NT2/D1 (cell line): ENCODE measurements around the gene PHACTR3.

Experiments used
- DNase-seq: peaks from one replicate; pipeline ENCODE4 v3.0.0-alpha.2; 2011; ENCODE audit warnings: low read depth, low spot score
- H3K27me3 ChIP-seq: 2 replicates; pipeline ENCODE4 v1.6.0; 2011; ENCODE audit warnings: mild to moderate bottlenecking; ENCODE audit not compliant: insufficient read length, insufficient read depth
- H3K36me3 ChIP-seq: 2 replicates; pipeline ENCODE4 v1.6.1; 2011; ENCODE audit warnings: mild to moderate bottlenecking, low read length, mixed read lengths; ENCODE audit not compliant: insufficient read depth, insufficient read length
- H3K4me1 ChIP-seq: 2 replicates; pipeline ENCODE4 v1.5.1; 2011; ENCODE audit not compliant: insufficient read depth, insufficient read length
- H3K4me3 ChIP-seq: 2 replicates; pipeline ENCODE4 v1.5.1; 2011; ENCODE audit warnings: low read depth; ENCODE audit not compliant: insufficient read length
- H3K9ac ChIP-seq: 2 replicates; pipeline ENCODE4 v1.6.0; 2011; ENCODE audit warnings: low read depth; ENCODE audit not compliant: insufficient read length
- H3K9me3 ChIP-seq: 2 replicates; pipeline ENCODE4 v1.5.1; 2011; ENCODE audit warnings: mild to moderate bottlenecking, low read length; ENCODE audit not compliant: insufficient read depth
- SUZ12 ChIP-seq: IDR thresholded peaks from 2 replicates; pipeline ENCODE4 v1.6.1; 2011; ENCODE audit not compliant: insufficient read length, insufficient read depth; ENCODE audit errors: extremely low read depth
- YY1 ChIP-seq: IDR thresholded peaks from 2 replicates; pipeline ENCODE4 v1.6.1; 2011; ENCODE audit not compliant: insufficient read length, insufficient read depth
- ZNF274 ChIP-seq: IDR thresholded peaks from 2 replicates; pipeline ENCODE4 v1.6.1; 2011; ENCODE audit warnings: mild to moderate bottlenecking, low read depth, low read length

The PHACTR3 gene

DNA sequence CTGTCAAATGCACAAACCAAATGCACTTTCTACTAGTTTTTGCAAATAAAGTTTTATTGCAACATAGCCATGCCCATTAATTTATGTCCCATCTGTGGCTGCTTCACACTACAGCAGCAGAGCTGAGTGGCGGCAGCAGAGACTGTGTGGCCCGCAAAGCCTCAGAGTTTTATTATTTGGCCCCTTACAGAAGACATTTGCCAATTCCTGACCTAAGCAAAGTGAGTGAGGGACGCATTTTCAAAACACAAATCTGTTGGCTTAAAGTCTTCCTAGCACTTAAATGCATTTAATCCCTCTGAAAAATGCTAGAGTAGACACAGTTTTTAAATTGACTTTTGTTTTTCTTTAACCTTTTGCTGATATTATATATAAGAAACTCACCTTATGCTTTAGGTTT is 126.4 kb downstream of the PHACTR3 start:
- Histone ChIP-seq H3K4me1 (no peaks in the 10 kb centered on the region), H3K9ac (no peak overlapping the region), H3K36me3 (no peaks in the 10 kb centered on the region), H3K4me3 (no peak overlapping the region), H3K27me3 (peaks cover 17% of the 10 kb centered on the region), H3K9me3 (no peaks in the 10 kb centered on the region)
- no peak for TF ChIP-seq ZNF274
- TF ChIP-seq SUZ12, result no peak
- no peak for TF ChIP-seq YY1
- no peak for DNase-seq

- no peak for DNase-seq
- Histone ChIP-seq H3K9me3 (no peaks in the 10 kb centered on the region), H3K27me3 (peaks cover 17% of the 10 kb centered on the region), H3K4me1 (peaks cover 4% of the 10 kb centered on the region), H3K9ac (no peak overlapping the region), H3K36me3 (no peaks in the 10 kb centered on the region), H3K4me3 (no peak overlapping the region)
- TF ChIP-seq SUZ12 (no peak), ZNF274 (no peak), YY1 (no peak)
These were observed 127.0 kb downstream of the PHACTR3 start for GRCh38 chr20:59731376-59731775.

DNA sequence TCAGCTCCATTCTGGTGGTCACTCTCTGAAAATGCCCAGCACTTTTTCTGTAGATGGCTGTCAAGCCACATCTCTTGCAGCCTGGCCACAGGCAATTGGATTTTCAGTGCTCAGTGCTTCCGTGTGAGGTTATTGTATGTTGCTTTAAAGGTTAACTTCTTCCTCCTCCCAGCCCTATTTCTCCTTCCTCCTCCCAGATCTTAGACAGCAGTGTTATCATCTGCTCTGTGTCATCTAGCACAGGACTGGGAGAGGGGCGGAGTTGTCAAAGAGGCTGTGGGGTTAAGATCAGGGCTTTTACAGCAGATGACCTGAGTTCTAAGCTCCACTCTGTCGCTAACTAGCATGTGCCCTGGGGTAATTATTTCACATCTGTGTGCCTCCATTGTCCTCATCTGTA is 129.0 kb downstream of the PHACTR3 start:
- no peak for DNase-seq
- peaks cover 4% of the 10 kb centered on the region for H3K4me1 ChIP-seq
- H3K4me3 ChIP-seq, result no peak overlapping the region
- H3K36me3 ChIP-seq, result no peaks in the 10 kb centered on the region
- TF ChIP-seq ZNF274 (no peak), YY1 (no peak), SUZ12 (no peak)
- no peak overlapping the region for H3K9ac ChIP-seq
- H3K9me3 ChIP-seq, result no peaks in the 10 kb centered on the region
- H3K27me3 ChIP-seq, result peaks cover 22% of the 10 kb centered on the region

DNA sequence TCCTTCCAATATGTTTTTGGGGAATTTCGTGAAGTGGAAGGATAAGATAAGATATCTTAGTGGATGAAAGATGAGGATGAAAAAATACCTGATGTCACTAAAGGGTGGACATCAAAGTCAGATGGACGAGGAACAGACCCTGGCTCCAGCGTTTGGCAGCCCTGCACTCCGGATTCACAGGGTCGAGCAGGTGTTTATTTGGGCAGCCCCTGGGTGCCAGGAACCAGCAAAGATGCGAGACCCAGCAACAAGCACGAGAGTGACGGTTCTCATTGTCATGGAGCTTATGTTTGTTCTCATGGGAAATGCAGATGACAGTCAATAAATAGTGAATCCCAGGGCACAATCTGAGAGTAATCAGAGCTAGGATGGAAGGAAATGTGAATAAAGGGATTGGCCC is 131.1 kb downstream of the PHACTR3 start:
- Histone ChIP-seq H3K9me3 (peaks cover 7% of the 10 kb centered on the region; the same call in 1 of the 2 replicates), H3K4me1 (peaks cover 4% of the 10 kb centered on the region), H3K27me3 (peaks cover 28% of the 10 kb centered on the region), H3K9ac (no peak overlapping the region), H3K36me3 (no peaks in the 10 kb centered on the region), H3K4me3 (no peak overlapping the region)
- TF ChIP-seq SUZ12, result no peak
- no peak for TF ChIP-seq ZNF274
- no peak for TF ChIP-seq YY1
- DNase-seq, result no peak

GRCh38 chr20:59735917-59736316 is 131.6 kb downstream of the PHACTR3 start:
- Histone ChIP-seq H3K9ac (no peak overlapping the region), H3K4me1 (peaks cover 4% of the 10 kb centered on the region), H3K36me3 (no peaks in the 10 kb centered on the region), H3K4me3 (no peak overlapping the region), H3K9me3 (peaks cover 7% of the 10 kb centered on the region; the same call in 1 of the 2 replicates), H3K27me3 (peaks cover 28% of the 10 kb centered on the region)
- DNase-seq, result no peak
- TF ChIP-seq ZNF274, result no peak
- no peak for TF ChIP-seq SUZ12
- TF ChIP-seq YY1, result no peak

DNA sequence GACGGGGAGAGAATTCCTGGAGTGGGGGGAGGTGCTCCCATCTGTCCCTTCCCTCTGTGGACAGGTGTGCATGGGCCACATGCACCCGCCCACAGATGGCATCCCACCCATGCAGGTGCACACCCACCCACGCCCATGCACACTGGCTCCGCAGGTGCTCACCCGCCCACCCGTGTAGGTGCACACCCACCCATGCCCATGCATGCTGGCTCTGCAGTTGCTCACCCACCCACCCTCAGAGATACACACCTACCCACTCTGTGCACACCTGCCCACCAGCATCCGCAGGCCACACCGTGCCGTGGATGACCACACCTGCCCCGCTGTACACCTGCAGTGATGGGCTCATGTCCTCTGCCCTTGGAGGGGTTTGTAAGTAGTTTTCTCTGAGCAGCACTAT is 132.0 kb downstream of the PHACTR3 start:
- no peak for DNase-seq
- Histone ChIP-seq H3K9ac (no peak overlapping the region), H3K36me3 (no peaks in the 10 kb centered on the region), H3K4me3 (no peak overlapping the region), H3K27me3 (peaks cover 30% of the 10 kb centered on the region), H3K9me3 (peaks cover 7% of the 10 kb centered on the region; the same call in 1 of the 2 replicates), H3K4me1 (peaks cover 4% of the 10 kb centered on the region)
- TF ChIP-seq YY1 (no peak), SUZ12 (no peak), ZNF274 (no peak)

- DNase-seq, result no peak
These were observed 132.8 kb downstream of the PHACTR3 start for GRCh38 chr20:59737073-59737666.

More at GRCh38 chr20:59737073-59737666, 132.8 kb downstream of the PHACTR3 start:
- Histone ChIP-seq H3K4me3 (no peak overlapping the region), H3K36me3 (no peaks in the 10 kb centered on the region), H3K9ac (no peak overlapping the region), H3K4me1 (peaks cover 4% of the 10 kb centered on the region), H3K27me3 (peaks cover 28% of the 10 kb centered on the region), H3K9me3 (peaks cover 7% of the 10 kb centered on the region; the same call in 1 of the 2 replicates)
- TF ChIP-seq ZNF274 (no peak), SUZ12 (no peak), YY1 (no peak)
